Measurements from ENCODE around the gene HIRA.
"Not testable (repeated sequence)": the region's sequence is repeated elsewhere in the genome, so short reads cannot be mapped to it uniquely, and the experiment has no call there.

HIRA gene

DNA sequence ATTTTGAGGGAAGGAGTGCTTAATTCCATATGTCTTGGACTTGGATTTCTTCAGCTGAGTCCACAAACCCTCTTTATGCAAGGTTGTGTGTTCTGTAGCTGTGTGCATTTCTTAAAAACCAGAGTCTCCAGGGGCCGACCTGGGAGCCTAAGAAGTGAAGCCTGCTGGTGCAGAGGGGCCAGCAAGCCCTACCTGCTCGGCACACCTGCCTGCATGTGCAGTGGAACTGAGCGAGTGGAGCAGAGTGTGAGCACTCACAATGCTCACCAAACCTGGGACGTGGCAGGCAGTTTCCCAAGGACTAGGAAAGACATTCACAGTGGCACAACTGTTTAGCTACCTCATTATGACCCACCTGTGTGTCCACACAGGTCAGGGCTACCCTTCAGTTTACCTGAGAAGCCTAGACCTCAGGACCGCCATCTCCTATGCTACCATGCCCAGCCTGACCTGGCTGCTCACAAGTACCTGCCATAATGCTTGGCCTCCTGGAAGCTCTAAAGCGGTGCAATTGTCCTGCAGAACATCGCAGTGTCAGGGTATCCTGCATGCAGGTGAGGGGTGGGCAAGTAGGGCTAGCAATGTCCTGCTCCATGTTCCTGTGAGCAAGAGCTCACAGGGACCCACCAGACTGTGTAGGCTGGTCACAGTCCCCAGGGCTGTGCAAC lies 12.1 kb upstream of the HIRA start:
- FAIRE-seq, result no peak
- no peak for DNase-seq (ENCODE audit: low spot score)

DNA sequence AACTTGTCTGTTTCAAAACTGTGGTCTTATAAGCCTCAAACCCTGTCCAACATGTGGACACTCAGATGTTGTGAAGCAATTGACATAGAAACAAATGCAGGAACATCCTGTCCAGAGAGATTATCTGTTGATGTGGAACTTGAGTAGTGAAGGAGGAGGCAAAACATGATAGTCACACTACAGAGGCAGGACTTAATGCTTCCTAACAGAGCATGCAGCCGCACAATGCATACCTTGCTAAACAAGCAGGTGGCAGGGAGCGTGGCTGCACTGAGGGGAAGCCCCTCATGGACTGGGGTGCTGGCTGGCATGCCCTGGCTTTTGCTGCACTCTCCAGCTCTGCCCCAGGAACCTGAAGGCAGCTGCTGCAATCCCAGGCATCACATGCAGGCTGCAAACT lies 10.6 kb upstream of the HIRA start:
- DNase-seq (ENCODE audit: low spot score) (no peak), FAIRE-seq (no peak)

DNA sequence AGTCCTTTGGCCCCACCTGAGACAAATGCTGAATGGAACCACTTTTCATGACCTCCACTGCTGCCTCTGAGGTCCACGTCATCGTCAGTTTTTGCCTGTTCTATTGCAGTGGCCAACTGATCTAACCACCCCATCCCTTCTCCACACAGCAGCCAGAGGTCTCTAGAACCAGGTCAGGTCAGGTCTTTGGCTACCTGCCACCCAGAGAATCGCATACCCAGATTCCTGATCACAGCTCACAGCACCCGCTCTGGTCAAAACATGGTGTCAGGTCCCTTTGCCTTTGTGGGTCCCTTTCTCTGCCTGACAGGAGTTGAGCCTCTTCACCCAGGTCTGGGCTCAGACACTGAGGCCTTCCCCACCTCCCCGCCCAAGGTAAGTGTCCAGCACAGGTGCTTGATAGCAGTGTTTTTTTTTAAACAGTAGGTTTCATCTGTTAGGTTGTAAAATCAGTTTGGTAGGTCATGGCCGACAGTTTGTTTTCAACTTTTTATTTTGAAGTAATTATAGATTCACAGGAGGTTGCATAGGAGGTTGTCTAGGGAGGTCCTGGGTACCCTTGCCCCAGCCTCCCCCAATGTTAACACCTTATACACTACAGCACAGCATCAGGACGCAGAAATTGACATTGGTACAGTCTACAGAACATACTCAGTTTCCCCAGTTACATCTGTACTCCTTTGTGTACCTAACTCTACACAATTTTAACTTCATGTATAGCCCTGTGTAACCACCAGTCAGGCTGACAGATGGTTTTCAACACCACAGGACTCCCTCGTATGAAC lies 9.1 kb upstream of the HIRA start:
- FAIRE-seq (no peak), DNase-seq (ENCODE audit: low spot score) (no peak)

DNA sequence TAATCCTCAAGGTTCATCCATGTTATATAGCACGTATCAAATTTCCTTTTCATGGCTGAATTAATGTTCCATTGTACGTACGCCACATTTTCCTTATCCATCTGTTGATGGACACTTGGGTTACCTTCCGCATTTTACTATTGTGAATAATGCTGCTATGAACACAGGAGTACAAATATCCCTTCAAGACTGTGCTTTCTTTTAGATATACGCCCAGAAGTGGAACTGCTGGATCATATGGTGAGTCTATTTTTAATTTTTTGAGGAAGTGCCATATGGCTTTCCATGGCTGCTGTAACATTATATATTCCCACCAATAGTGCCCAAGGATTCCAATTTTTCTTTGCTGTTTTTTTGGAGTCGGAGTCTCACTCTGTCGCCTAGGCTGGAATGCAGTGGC lies 6.8 kb upstream of the HIRA start:
- FAIRE-seq (no peak), DNase-seq (ENCODE audit: low spot score) (no peak)

DNA sequence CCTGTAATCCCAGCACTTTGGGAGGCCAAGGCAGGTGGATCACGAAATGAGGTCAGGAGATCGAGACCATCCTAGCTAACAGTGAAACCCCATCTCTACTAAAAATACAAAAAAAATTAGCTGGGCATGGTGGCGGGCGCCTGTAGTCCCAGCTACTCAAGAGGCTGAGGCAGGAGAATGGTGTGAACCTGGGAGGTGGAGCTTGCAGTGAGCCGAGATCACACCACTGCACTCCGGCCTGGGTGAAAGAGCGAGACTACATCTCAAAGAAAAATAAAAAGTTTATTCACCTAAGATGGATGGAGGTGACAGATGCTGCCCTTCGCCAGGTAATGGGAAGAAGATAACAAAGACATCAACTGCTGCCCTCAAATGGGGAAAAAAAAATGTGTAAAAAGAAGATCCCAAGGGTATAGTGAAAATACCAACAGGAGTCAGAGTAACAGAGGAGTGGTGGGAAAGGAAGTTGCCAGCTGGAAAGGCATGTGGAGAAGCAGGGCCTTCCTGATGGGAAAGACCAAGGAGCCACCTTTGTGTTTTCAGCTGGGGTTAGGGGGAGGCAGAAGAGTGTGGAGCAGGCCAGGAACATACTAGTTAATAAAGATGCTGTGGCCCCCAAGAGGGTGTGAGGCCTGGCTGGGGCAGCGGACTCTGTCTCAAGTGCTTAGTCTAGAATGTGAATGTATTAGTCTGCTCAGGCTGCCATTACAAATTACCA lies 5.1 kb upstream of the HIRA start:
- not testable (repeated sequence) for FAIRE-seq; DNase-seq (ENCODE audit: low spot score)

DNA sequence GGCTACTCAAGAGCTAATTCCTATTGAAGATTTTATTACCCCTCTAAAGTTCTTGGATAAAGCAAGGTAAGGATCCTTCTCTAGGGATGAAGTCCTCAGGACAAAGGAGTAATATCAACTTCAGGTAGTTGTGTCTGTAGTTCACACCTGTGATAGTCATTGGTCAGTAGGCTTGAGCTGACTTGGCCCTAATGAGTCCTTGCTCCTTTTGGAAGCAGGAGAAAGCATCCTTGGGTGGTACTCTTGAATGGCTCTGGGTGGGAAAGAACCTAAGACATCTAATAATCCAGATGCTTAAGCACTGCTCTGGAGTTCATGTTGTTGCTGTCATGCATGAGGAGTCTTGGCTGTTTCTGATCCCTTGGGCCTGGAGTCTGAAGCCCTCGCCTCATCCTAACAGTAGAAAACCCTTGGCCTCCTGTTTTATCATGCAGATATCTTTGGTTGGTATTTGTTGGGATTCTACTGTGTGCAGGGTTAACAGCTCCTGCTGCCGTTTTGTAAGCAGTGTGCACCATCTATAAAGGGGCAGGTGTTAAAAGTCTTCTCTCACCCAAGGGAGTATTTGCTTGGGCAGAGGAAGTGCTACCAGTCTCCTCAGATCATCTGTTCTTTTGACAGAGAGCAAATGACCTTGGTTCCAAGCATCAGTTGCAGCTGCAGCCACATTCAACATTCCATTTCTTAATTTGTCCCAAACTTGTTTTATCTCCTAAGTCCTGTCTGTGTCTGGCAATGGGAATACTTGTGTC lies 3.5 kb upstream of the HIRA start:
- FAIRE-seq (no peak), DNase-seq (ENCODE audit: low spot score) (no peak)

DNA sequence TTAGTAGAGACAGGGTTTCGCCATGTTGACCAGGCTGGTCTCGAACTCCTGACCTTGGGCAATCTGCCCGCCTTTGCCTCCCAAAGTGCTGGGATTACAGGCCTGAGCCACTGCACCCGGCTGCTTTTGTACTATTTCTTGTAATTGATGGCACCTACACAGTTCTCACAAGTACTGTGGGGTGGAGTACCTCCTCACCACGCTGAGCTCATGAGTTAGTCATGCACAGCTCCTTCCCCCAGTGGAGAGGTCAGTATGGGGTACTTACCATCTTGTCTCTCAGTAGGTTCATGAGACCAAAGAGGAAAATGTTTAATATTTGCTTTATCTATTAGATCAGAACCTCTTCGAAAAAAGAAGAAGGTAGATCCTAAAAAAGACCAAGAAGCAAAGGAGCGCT lies 2.9 kb upstream of the HIRA start:
- no peak for FAIRE-seq
- DNase-seq (ENCODE audit: low spot score), result peak; percentile 11

DNA sequence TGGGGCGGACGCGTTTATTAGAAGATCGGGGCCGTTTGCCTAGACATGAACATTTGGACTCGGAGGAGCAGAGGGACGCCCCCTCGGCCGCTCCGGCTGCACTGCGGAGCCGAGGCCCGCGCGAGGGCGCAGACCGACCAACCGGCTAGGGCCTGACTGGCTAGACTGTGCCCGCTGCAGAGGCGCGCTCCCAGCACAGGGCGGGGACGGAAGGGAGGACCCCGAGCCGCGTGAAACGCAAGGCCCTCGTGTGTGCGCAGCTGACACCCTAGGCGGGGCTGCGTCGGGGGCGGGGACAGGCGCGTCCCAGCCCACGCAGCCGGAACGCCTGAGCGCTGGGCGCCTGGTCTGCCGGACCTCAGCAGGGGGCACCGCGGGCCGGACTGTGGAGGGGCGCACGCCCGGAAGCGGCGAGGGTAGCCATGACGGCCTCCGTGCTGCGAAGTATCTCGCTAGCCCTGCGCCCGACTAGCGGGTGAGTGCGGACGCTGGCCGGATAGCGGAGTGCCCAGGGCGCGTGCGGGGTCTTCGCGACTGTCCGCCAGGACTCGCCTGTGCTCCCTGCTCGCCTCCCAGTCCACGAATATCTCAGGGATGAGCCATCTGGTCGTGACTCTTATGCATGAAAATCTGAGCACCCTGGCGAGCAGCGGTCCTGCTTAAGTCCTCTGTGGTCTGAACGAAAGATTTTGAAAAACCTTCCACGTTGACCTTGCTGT lies 759 bp upstream of the HIRA start, which contains the start of gene MRPL40:
Gene MRPL40, plus strand, starts transcription at position 413 of the 719 bp plus-strand sequence. Its CDS starts 10 bp downstream, at position 423.
- no peak for FAIRE-seq
- peak; percentile 83 for DNase-seq (ENCODE audit: low spot score)

DNA sequence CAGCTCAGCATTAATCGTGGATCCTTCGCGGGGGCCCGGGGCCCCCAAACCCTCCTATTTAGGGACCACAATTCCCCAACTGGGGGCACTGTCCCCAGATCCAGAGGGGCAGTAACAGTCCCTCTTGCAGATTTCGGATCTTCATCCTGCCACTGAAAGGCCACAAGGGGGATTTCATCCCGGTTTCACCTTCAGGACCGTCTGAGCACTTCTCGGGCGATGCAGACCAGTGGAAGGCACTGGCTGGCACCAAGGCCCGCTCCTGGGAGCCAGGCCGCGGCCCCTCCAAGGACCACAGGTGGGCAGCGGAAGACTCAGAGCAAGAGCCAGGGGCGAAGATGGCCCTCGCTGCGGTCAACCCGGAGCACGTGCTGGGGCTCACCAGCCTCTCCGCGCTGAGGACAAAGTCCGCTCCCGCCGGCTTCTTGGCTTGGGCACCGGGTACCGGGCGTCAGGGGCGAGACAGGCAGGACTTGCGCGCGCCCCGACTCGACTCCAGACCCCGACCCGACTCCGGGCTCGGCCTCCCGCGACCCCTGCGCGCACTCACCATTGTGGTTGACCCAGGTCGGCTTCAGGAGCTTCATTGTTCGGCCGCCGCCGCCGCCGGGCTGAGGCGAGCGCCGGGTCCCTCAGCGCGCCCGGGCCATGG lies 517 bp downstream of the HIRA start:
- no peak for FAIRE-seq
- DNase-seq (ENCODE audit: low spot score), result no peak

DNA sequence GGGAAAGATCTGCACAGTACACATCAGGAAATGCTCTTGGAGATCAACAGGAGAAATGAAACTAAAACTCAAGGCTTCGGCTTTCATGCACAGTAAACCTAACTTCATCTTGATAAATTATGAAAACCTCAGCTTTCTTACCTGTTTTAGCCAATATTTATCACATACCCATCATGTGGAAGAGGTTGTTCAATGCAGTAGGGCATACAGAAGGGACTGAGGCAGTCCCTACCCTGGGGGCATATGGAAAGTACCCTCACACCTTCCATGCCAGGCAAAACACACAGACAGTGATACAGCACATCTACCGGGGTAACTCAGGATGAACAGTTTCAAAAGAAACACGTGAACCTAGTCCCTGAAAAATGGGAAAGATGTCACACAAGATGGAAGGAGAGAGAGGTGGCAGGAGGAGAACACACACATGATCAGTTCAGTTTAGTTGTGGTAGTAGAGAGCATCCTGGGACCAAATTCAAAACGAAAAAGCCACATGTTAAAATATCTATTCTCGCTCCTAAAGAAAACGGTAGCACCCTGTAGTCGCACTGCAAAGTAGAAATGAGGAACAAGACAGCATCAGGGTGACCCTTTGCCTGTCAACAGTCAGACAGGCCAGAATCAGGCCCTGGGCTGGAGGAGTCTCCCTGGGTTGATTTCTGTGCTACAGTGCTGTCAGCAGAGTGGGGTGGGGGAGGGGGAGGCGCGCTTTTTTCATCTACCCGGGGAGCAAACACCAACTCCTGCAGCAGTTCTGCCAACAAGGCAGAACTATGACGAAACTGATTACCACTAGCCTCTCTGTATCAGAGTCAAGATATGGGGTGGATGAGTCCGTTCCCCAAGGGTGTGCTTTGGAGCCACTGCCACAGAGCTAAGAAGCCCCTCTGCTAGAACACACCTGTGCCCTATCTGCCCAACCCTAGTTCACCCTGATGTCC lies 1.3 kb downstream of the HIRA start:
- FAIRE-seq (no peak), DNase-seq (ENCODE audit: low spot score) (peak; percentile 18)

DNA sequence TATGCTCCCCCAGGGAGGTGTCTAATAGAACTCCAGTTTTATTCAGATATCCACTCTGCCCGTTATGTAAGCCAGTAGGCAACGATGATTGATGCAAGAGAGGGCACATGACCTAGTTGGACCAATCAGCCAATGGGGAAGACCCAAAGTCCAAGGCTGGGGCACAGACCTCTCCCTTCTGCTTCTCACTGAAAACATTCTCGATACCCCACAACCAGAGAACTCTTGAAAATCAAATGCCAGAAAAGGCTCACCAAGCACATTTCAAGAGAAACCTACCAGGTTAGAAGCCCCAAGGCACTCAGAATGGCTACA lies 7.4 kb downstream of the HIRA start:
- DNase-seq (ENCODE audit: low spot score), result no peak
- no peak for FAIRE-seq

DNA sequence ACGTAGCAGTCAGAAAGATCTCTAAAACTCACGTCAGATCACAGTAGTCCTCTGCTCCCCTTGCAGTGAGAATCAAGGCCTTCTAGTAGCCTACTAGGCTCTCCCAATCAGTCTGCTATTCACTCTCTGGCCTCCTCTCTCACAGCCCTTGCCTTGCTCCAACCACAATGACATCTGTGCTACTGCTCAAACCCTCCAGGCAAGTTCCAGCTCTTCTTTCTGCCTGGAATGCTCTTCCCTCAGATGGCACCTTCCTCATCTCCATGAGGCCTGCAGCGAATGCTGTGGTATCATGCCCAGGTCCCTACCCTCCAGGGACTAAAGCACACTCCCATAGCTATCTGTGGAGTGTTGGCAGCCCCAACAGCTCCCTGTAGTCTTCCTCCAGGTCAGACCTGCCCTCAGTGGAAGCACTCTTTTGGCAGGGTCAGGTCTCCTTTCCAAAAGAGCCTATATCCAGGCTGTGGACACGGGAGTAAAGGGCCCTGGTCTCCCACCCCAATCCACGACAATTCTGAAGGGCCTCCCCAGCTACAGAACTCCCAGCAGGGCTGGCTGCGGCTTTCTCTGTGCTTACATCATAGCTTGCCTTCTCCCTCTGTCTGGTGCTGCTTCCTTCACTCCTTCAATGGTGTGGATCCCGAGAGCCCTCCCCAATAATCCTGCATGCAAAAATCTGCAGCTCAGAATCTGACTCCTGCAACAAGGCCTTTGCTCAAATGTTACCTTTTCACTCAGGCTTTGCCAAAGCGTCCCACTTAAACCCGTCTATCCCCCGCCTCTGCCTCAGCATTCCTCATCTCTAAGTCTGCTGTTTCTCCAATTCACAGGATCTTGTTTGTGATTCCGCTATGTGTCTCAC lies 8.9 kb downstream of the HIRA start:
- no peak for FAIRE-seq
- no peak for DNase-seq (ENCODE audit: low spot score)

DNA sequence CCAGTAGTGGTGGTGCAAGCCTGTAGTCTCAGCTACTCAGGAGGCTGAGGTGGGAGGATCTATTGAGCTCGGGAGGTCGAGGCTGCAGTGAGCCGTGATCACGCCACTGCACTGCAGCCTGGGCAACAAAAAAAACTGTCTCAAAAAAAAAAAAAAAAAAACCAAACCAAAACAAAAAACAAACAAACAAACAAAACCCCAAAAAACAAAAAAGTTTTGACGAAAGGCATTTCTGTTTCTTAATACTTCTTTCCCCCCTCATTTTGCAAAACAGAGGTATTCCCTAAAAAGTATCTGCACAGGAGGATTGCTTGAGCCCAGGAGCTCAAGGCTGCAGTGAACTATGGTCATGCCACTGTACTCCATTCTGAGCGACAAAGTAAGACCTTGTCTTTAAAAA lies 11.2 kb downstream of the HIRA start:
- FAIRE-seq (no peak), DNase-seq (ENCODE audit: low spot score) (no peak)

DNA sequence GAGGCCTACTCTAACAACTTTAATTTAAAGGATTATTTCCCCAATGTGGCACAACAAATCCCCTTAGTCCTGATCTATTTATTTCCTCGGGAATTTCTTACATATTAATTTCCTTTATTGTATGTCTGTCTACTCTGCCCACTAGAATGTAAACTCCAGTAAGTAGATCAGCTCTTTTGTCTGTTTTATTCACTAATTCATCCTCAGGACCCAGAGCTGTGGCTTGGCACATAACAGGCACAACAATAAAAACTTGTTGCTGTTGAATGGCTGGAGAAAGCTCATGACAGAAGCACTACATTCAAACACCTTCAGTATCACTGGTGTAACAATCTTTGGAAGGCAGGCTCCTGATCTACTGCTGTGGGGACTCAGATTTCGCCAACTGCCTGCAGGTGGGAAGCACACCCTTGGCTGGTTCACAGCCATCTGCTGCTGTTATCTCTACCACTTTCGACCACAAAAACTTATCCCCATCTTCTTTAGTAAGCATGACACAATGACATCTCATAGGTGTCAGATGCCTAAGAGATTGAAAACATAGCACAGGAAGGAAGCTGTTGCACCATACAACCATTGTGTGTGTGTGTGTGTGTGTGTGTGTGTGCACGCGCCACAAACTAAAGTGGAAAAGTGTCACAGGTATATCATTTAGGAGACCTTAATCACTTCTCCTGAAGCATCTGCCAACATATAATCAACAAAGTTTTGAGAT lies 11.9 kb downstream of the HIRA start:
- no peak for FAIRE-seq
- no peak for DNase-seq (ENCODE audit: low spot score)

DNA sequence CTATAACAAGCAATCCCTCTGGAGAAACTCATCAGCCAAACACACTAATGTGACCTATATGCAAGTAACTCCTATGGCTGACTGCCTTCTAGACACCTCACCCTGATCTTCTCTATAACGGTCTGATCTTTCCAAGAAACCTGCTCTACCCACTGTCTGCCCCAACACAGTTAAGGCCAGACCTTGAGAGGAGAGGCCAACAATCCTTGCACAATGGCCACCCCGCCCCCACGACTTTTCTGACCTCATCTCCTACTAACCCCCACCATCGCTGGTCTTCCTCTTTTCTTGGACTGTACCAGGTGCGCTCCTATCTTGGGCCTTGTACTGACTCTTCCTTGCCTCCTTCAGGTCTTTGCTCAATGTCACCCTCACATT lies 12.5 kb downstream of the HIRA start:
- no peak for DNase-seq (ENCODE audit: low spot score)
- no peak for FAIRE-seq

DNA sequence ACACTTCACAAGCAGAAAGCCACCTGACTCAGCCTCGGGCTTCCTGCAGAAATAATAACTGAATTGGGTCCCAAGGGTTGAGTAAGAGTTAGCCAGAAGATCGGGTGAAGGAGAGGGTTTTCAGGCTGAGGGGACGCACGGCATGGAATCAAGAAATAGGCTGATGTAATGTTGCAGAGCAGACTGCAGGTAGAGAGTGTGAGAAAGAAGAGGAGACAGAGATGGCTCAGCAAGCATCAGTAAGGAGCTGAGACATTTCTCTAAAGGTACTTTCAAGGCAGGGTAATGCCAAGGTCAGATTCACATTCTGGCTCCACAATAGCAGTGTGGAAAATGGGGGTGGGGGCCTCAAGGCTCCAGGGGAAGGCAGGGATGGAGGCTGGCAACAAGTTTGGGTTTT lies 18.6 kb downstream of the HIRA start:
- no peak for DNase-seq (ENCODE audit: low spot score)
- no peak for FAIRE-seq

DNA sequence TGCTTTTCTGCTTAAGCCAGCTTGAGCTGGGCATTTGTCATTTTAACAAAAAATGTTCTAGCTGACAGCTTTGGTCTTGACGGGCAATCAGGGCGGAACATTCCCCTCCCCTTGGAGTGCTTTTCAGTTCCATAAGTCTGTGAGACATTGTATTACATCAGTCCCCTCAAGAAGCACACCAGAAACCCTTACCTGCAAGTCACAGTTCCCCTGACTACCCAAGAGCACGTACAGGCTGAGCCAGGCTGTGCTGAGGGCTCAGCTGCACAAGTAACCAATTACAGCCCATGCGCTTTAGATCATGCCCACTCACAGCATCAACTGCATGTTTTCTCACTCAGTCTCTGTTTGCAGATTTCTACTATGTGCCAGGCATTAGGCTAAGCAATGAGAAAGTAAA lies 19.1 kb downstream of the HIRA start:
- FAIRE-seq, result no peak

DNA sequence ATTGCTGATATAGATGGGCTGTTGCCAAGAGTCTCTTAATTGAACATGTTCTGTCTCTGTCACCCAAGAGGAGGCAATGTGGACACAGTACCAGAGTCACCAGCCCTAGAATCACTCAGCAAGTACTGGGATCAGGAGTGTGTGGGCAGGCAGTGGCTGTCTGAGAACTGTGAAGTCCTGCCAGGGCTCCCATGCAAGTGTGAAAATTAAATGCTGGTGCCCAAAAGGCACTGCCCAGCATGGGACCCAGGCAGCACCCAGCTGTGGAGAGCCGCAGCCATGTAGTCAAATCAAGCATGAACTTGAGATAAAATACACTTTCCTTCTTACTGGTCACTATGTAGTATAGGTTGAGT lies 19.9 kb downstream of the HIRA start:
- FAIRE-seq, result no peak
- no peak for DNase-seq (ENCODE audit: low spot score)

More for the DNA sequence above, 19.1 kb downstream of the HIRA start:
- DNase-seq (ENCODE audit: low spot score), result no peak
